ENCODE results near the gene CNRIP1.

Gene CNRIP1

GRCh38 chr2:68341583-68341982, 21.8 kb upstream of the CNRIP1 start:
- in situ Hi-C loops (cut with MboI; ENCODE audit: low pct_unique_long_range_greater_than_20kb, low sequenced_read_pairs, unreplicated experiment): no loop called here
- TF ChIP-seq CTCF (IDR thresholded peaks at IDR 0.05; ENCODE audit: extremely low read depth, insufficient read depth, missing control alignments): no peak
- DNase-seq (ENCODE audit: low spot score): no peak

GRCh38 chr2:68341062-68341329, 21.2 kb upstream of the CNRIP1 start:
- DNase-seq (ENCODE audit: low spot score): no peak
- in situ Hi-C loops (cut with MboI; ENCODE audit: low pct_unique_long_range_greater_than_20kb, low sequenced_read_pairs, unreplicated experiment): no loop called here
- no peak for TF ChIP-seq CTCF (IDR thresholded peaks at IDR 0.05; ENCODE audit: extremely low read depth, insufficient read depth, missing control alignments)

GRCh38 chr2:68340226-68341061, 20.7 kb upstream of the CNRIP1 start:
- TF ChIP-seq CTCF (IDR thresholded peaks at IDR 0.05; ENCODE audit: extremely low read depth, insufficient read depth, missing control alignments): no peak
- in situ Hi-C loops (cut with MboI; ENCODE audit: low pct_unique_long_range_greater_than_20kb, low sequenced_read_pairs, unreplicated experiment): no loop called here
- no peak for DNase-seq (ENCODE audit: low spot score)

- TF ChIP-seq CTCF (IDR thresholded peaks at IDR 0.05; ENCODE audit: extremely low read depth, insufficient read depth, missing control alignments): no peak
- no peak for DNase-seq (ENCODE audit: low spot score)
- in situ Hi-C loops (cut with MboI; ENCODE audit: low pct_unique_long_range_greater_than_20kb, low sequenced_read_pairs, unreplicated experiment): no loop called here
Observed at GRCh38 chr2:68336192-68336591, 16.4 kb upstream of the CNRIP1 start.

GRCh38 chr2:68333931-68334330, 14.2 kb upstream of the CNRIP1 start:
- DNase-seq (ENCODE audit: low spot score): no peak
- TF ChIP-seq CTCF (IDR thresholded peaks at IDR 0.05; ENCODE audit: extremely low read depth, insufficient read depth, missing control alignments): no peak
- in situ Hi-C loops (cut with MboI; ENCODE audit: low pct_unique_long_range_greater_than_20kb, low sequenced_read_pairs, unreplicated experiment): no loop called here

- in situ Hi-C loops (cut with MboI; ENCODE audit: low pct_unique_long_range_greater_than_20kb, low sequenced_read_pairs, unreplicated experiment): no loop called here
- TF ChIP-seq CTCF (IDR thresholded peaks at IDR 0.05; ENCODE audit: extremely low read depth, insufficient read depth, missing control alignments): no peak
- DNase-seq (ENCODE audit: low spot score): no peak
Observed at GRCh38 chr2:68333009-68333408, 13.3 kb upstream of the CNRIP1 start.
